NCI-H1436 treated with DMSO at 0.1 percent for 48 hours (cell line): Measurements from ENCODE around the gene RNF182.
"Not testable (repeated sequence)": the region's sequence is repeated elsewhere in the genome, so short reads cannot be mapped to it uniquely, and the experiment has no call there.

ENCODE experiments used
- DNase-seq: peaks from one replicate; lab custom pipeline; 2025; lab: John Stamatoyannopoulos, UW

RNF182 gene, protein sequence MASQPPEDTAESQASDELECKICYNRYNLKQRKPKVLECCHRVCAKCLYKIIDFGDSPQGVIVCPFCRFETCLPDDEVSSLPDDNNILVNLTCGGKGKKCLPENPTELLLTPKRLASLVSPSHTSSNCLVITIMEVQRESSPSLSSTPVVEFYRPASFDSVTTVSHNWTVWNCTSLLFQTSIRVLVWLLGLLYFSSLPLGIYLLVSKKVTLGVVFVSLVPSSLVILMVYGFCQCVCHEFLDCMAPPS

DNA sequence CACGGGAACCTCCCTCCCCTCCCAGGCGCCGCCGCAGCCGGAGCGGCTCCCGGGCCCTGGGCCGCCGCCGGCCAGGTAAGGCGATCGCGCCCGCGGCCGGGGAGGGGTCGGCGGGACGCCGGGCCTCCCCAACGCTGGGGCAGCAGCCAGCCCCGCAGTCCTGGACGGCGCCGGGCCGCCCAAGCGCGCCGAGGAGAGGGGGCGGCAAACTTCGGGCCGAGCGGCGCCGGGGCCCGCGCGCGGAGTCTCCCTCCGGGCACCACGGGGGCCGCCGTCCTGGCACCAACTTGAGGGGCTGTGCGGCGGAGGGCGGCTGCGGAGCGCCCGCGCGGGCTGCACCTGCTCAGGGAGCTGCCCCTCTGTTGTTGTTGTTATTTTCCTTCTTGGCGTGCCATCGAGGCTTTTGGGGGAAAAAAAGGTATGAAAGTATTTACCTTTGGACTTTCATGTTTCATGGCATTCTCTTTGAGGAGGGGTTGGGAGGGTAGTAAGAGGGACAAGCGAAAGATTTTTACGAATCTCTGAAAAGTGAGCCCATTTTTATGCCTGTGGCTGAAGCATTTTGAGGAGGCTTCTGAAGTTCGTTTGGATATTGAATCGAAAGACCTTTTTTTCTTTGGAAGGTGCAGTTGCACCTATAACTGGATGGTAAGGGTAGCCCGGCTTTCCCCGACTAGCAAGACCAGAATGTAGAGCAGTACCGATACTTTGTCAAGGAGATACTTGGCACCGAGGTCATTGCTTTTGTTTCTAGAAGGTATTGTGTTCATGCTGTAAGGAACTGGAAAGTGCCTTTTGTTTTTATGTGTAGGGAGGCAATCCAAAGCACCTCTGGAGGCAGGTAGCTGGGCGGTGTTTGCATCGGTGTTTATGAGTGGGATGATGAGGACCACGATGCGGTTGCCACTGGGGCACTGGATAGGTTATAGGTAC, at the start of gene RNF182:
Gene RNF182, plus strand, starts transcription at position 4 of the 933 bp plus-strand sequence. CDS start 52,168 bp downstream, outside the sequence.
- no peak for DNase-seq

DNA sequence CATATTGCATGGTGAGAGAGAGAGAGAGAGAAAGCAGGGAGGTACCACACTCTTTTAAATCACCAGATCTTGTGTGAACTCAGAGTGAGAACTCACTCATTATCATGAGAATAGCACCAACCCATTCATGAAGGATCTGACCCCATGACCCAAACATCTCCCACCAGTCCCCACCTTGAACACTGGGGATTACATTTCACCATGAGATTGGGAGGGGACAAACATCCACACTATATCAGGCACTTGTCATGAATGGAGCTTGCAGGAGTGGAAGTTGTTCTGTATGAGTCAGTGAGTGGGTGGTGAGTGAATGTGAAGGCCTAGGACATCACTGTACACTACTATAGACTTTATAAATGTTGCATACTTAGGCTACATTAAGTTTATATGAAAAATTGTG, 47.7 kb upstream of the RNF182 start:
- no peak for DNase-seq

DNA sequence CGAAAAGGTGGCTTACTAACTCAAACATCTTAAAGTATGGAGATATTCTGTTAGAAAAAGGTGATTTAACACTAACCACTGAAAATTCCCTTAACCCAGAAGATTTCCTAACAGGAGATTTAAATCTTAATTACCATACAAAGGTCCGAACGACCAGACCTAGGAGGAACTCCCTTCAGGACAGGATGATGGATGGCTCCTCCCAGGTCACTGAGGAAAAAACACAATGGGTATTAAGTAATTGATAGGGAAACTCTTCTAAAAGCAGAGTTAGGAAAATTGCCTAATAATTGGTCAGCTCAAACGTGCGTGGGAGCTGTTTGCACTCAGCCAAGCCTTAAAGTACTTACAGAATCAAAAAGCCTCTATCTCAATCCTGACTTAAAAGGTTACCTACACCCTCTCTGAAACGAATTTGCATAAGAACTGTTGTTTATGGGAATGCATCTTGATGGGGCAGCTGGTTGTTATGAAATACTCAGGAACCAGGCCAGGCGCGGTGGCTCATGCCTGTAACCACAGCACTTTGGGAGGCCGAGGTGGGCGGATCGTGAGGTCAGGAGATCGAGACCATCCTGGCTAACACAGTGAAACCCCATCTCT, 44.6 kb upstream of the RNF182 start:
- DNase-seq = not testable (repeated sequence)

DNA sequence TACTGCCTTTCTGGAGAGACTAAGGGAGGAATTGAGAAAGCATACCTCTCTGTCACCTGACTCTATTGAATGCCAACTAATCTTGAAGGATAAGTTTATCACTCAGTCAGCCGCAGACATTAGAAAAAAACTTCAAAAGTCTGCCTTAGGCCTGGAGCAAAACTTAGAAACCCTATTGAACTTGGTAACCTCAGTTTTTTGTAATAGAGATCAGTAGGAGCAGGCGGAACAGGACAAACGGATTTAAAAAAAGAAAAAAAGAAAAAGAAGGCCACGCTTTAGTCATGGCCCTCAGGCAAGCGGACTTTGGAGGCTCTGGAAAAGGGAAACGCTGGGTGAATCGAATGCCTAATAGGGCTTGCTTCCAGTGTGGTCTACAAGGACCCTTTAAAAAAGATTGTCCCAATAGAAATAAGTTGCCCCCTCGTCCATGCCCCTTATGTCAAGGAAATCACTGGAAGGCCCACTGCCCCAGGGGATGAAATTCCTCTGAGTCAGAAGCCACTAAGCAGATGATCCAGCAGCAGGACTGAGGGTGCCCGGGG, 43.1 kb upstream of the RNF182 start:
- DNase-seq = no peak

DNA sequence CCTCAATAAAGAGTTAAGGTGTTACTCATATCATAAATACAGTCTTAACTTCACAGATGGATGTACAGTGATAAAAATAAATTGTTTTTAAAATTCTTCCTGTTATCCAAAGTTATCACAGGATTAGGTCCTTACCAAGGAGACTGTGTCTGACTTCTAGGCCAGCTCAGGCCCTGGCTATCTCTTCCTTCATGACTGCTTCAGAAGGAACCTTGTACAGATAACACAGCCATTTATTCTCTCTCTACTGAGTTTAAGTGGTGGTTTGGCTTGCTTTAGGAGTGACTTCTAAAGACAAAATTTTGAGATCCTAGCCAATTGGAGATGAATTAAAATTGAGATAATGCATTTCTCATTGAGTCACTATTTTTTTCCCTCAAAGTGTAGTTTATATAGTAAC, 40.8 kb upstream of the RNF182 start:
- DNase-seq = no peak

DNA sequence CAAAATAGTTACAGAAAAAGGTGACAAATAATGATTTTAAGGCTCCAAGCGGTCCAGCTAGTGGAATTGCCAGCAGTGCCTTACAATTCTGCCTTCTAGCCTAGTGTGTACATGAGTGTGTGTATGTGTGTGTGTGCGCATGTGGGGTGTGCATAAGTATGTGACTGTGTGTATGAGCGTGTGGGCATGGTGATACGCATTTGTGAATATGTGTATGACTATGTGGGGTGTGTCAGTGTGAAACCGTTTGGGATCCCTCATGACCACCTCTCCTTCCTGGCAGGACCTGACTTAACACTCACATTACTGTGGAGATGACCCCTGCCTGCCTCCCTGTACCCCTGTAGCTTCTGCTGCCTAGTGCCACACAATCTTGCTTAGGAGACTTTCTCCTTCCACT, 40.4 kb upstream of the RNF182 start:
- DNase-seq = no peak

DNA sequence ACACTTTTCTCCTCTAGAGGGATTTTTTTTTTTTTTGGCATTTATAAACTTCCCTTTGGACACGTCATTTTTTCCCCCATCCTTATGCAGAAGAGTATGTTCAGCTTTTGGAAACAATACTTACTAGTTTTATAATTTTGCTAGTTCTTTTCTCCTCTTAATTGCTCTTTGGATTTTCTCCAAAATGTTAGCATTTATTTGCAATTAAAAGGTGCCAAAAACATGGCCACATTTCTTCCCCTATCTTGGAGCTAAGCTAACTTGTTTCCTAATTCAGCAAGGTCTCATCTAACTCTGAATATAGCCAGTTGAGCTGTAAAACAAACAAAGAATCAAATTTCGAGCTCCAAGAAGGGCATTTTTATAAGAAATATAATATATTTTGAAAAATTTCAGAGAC, 39.2 kb upstream of the RNF182 start:
- no peak for DNase-seq

DNA sequence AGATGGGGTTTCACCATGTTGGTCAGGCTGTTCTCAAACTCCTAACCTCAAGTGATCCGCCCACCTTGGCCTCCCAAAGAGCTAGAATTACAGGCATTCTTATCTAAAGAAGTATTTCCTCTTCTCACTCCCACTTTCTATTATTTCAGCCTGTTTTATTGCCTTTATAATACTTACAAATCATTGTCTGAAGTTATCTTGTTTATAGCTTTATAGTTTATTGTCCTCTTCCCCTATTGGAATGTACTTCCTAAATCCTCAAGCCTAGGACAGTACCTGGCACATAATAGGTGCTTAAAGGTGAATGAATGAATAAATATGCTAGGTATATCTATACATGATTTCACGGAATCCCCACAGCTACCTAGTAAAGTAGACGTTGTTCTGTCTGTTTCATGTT, 37.8 kb upstream of the RNF182 start:
- DNase-seq = no peak

DNA sequence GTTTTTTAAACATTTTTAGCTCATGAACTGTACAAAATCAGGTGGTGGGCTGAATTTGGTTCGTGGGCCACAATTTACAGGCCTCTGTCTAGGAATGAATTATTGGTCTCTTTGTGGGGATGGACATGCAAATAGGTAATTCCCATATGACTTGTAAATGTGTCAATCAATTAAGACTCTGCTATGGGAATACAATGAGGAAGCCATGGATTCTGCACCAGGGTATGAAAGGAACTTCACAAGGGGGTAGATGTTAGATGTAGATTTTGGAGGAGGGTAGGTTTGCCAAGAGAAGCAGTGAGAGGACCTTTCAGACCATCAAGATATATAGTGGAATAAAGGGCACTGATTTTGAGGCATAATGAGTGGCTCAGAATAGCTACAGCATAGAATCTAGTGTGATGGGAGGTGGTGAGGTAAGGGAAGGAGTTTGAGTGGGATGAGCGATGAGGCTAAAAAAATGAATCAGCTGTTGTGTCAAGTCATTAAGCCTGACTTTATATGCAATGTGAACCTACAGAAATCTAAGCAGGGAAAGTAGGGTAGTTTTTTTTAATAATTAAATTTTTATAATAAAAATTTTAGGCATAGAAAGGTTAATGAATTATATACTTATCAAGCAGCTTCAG, 32.6 kb upstream of the RNF182 start:
- DNase-seq = no peak

DNA sequence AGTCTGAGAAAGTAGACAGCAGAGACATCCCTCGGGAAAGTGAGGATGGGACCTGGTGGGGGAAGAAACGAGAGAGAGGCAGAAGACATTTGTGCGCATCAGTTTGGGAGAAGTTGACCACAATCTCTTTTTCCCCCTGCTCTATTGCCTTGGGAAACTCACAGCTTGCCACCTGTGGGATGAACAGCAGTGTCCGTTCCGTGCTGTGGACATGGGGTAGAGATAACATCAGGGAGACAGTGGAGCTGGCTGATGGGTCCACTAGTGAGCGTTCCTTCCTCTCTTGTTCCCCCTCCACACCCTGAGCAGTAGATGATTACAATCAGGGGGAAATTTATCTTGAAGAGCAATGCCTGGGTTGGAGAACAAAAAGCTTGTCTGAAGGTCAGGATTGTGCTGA, 21.8 kb upstream of the RNF182 start:
- DNase-seq = no peak

DNA sequence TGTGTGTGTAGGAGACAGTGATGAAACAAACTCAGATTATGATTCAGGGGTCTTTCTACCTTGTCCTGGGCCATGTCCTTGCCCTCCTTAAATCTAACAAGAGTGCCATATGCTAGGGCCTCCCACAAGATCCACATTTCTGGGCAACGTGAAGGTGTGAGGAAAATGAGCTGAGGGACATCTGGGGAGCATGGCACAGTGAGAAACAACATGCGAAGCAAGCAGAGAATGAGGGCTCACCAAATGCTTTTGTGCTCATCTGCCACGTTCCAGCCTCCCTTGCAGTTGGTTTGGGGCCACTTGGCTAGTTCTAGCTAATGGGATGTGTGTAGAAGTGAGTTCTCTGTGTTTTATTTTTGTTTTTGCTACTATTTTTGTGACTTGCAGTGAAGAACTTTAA, 21.4 kb upstream of the RNF182 start:
- DNase-seq = no peak

DNA sequence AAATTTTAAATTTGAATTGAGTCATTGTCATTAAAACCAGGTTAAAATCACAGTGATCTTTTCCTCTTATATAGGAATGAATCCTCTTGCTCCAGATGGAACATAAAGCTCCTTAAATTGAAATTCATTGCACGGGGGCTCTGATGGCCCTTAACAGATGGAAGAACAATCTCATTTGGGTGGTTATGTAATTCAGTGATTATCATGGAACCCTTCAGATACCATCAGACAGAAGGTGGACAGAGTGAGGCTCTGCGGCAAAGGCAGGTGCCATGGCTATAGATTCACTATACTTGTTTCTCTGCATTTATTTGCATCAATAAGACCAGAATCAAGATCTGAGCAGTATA, 17.8 kb upstream of the RNF182 start:
- DNase-seq = no peak

DNA sequence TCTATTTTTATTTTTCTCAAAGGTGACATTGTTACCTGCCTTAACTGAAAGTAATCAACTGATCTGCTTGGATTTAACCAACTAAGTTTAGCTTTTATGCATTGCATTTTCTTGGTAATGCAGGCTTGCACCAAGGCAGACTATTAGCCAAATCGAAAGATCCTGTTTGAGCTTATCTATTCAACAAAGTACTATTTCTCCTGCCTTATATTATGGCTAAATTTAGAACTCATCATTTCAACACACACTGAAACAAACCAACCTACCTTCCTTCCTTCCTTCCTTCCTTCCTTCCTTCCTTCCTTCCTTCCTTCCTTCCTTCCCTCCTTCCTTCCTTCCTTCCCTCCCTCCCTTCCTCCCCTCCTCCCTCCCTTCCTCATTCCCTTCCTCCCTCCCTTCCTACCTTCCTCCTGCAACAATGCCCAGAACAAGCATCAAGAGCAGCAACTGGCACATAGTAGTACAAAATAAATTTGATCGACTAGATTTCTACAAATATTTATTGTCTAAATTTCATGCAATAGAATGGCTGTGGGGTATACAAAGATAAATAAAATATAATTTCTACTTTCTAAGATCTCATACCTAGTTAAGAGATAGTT, 17.0 kb upstream of the RNF182 start:
- no peak for DNase-seq

DNA sequence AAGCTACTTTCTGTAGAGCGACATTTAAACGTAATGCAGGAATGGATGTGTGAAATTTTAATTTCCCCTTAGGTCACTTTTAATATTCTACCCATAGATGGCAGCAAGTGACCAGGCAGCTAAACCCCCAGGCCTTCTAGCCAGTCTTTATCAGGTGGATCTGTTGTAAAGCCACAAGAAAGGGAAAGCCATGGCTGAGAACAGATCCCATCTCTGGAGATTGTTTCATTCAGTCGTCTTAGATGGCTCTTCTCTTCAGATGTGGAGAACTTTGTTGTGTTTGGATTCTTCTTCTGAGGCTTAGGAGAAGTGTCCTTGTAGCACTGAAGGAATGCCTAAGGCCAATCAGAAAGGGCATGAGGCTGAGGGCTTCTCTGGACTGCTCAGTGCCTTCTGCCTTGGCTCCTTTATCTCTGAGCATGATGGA, 15.8 kb upstream of the RNF182 start:
- peak; percentile 50 for DNase-seq

DNA sequence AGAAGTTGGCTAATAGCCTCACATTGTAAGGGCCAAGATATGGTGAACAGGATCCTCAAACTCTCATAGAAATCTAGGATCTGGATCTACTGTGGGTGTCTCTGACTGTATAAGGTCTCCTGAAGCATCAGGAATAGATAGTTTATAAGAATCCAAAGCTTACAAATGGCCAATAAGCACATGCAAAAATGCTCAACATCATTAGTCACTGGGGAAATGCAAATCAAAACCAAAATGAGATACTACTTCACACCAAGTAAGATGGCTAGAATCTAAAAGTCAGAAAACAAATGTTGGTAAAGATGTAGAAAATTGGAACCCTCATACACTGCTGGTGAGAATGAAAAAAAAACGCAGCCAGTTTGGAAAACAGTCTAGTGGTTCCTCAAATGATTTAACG, 14.3 kb upstream of the RNF182 start:
- no peak for DNase-seq

DNA sequence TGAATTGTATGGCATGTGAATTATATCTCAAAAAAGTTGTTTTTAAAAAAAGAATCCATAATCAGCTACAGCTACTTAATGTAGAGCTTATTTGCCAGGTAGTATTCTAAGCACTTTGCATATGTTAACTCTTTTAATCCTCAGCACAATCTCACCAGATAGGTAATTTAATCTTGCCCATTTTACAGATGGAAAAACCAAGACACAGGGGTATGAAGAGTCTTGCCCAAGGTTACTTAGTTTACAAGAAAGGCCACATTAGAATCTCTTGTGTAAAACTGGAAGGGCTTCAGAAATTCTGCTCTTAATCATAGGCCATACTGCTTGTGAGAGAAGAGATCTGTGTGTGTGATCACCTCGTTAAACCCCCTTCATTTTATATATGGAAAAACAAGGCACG, 13.4 kb upstream of the RNF182 start:
- DNase-seq = no peak

DNA sequence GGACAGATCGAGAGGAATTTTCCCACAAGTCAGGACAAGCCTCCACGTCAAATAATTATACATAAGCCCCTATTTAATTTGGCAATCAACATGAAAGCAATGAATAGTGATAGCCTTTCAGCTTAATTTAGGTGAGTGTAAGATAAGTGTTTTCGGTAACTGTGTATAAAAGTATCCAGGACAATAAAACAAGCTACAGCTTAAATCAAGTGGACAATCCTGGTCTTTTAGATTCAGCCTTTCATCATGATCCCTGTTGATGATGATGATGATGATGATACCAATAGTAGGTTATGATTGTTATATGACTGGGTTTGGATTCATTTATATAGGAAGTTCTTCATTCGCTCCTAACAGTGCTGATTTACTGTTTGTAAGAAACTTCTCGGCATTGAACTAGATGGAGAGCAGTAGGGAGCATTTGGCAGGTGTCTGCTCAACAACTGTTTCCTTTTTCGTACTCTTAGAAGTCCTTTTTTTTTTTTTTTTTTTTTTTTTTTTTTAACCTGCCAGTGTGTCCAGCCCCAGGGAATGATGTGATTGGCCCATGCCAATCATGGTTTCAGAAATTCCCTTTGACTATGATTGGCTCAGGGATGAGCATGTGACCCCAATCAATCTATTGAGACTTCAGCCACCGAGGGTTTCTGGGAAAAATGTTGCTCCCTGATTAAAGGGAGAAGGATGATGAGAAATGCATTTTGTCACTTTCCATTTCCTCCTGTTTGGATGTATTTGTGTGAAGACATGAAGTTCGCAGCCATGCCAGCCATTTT, 11.3 kb upstream of the RNF182 start:
- no peak for DNase-seq

DNA sequence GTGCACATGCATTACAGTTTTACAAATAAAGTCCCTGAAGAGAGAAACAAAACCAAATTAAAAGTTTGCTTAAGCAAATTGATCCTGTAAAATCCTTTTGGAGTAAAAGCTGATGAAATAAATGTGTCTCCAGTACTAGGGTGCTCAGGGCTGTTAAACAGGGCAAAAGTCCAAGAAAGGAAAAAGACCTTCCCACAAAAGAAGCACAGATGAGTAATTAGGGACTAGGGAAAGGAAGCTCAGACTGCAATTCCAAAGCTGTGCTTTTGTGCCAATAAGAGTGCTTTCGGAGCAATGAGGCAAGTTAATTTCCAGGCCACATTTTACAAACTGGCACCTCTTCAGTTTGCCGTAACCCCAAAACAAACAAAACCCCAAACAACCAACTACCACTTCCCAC, 10.4 kb upstream of the RNF182 start:
- DNase-seq = no peak

DNA sequence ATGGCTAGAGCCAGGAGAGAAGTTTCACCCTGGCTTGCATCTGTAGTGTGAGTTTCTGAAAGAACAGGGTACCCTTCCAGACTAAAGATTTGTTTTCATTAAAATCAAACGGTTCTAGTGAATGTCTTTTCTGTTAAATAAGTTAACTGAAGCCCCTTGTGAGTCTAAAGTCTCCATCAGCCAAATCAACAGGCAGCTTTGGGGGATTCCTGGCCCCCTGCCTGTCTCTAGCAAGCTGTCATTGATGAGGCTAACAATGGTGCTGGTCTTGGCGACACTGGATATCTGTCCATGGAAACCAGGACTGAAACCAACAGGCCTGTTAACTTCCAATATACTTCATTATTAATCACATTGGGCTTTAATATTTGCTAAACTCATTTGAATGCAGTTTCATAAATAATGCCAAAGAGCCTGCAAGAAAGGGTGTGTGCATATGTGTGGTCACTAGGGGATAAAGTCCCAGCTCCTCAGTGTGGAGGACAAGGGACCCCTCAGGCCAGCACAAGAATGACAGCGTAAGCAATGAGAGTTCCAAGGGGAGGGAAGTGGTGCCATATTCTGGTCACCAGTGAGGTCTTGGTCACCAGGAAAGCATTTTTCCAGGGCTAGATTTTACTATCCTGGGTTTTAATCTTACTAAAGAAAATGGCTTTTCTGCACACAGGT, 9.1 kb upstream of the RNF182 start:
- DNase-seq = no peak

DNA sequence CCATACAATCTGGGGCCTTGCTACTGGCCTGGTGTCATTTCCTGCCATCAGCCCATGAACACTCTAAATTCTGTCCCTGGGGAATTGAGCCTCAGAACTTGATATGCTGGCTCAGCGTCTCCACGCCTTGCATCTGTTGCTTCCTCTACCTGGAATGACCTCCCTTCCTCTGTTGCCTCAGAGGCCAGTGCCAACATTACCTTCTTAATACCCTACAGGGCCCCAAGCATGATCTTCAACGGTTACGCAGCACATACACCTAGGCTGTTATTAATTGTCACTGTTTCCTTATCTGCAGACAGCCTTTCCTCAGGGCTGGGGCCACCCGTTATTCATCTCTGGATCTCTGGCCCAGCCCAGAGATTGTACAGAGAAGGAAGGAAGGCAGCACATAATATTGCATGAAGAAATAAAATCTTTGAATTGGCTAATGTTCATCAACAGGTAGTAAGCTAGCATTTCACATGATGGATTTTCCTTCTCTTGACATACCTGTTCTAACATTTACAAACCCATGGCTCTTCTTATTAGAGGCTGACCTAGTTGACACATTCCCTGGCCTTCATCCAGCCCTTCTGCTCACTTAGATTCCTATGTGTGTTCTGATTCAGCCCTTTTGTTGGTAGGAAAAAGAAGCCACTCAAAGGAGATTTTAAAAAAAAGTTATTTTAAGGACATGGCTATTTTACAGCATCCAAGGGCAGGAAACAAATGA, 8.4 kb upstream of the RNF182 start:
- DNase-seq = no peak
